PFSK-1 (cell line): ENCODE measurements around the gene RFK.

Experiments used
- FOXP2 ChIP-seq: optimal IDR thresholded peaks from 2 replicates; pipeline ENCODE3; 2011; ENCODE audit warnings: borderline replicate concordance, control low read depth, inconsistent platforms; ENCODE audit not compliant: insufficient read depth; ENCODE audit errors: extremely low read length, extremely low read depth
- POLR2AphosphoS5 ChIP-seq: IDR thresholded peaks from 2 replicates; pipeline ENCODE4 v1.6.1; 2012; ENCODE audit warnings: low read depth, mild to moderate bottlenecking, control low read depth, low read length, moderate library complexity
- REST ChIP-seq, 2 experiments: IDR thresholded peaks; 2 replicates each; pipeline versions ENCODE4 v1.6.1 to v1.8.0; 2011 to 2012; ENCODE audit warnings: low read depth in 2 of 2, low read length in 2 of 2, control low read depth in 1 of 2, inconsistent platforms in 1 of 2, mild to moderate bottlenecking in 1 of 2, moderate library complexity in 1 of 2; ENCODE audit not compliant: insufficient read depth in 1 of 2
- SIN3A ChIP-seq: IDR thresholded peaks from 2 replicates; pipeline ENCODE4 v1.6.1; 2012; ENCODE audit warnings: mild to moderate bottlenecking, low read length, moderate library complexity, borderline replicate concordance; ENCODE audit not compliant: insufficient read depth
- TAF1 ChIP-seq: IDR thresholded peaks from 2 replicates; pipeline ENCODE4 v1.6.1; 2012; ENCODE audit warnings: low read length, control low read depth, borderline replicate concordance; ENCODE audit not compliant: insufficient read depth

GRCh38 chr9:76373784-76374474 is 20.3 kb downstream of the RFK start:
- TF ChIP-seq TAF1 (no peak), POLR2AphosphoS5 (no peak), REST (IDR thresholded peaks at IDR 0.05; ENCODE audit: insufficient read depth in 1 of 2, low read depth in 2 of 2, low read length in 2 of 2) (no peak), SIN3A (no peak), FOXP2 (no peak)
